ENCODE measurements around the gene PLCG1. TPM values are rescaled to one million over a fixed set of nuclear protein-coding genes. Genes with fewer than 3 reads are reported as not detected.

Gene PLCG1
- total and polyA plus RNA-seq, 9 of the 15 experiments (the other 6 are each of a cell fraction or from before 2014, with no cell fraction given): 1.7 to 67.0 (median 34.8) TPM

DNA sequence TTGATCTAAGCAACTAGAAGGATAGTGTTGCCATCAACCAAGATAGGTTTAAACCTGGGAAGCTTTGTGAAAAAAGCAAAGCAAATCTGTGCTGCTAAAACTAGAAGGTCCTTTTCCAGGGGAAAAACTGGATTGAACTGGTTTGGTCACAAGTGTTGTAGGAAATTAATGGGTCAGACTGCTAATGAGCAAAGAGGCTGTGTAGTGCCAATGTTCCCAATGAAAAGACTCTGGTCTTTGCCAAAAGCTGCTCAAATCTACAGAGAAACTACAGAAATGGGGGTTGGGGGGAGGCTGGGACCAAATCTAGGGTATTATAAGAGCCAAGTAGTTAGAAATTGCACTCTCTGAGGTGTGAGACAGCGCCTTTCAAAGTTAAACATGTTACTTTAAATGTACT lies 85.0 kb downstream of the PLCG1 start:
- in situ Hi-C loops (cut with MboI): no loop called here
- BruUV-seq (replicated peaks): no TSS peak
- Histone ChIP-seq H3K79me2 (ENCODE audit: control insufficient read depth, insufficient read depth, low read length) (no peaks in the 10 kb centered on the region), H4K20me1 (replicated peaks; ENCODE audit: control insufficient read depth, insufficient read depth, low read length) (no peaks in the 10 kb centered on the region), H3K9me1 (ENCODE audit: control insufficient read depth, insufficient read depth, low read length) (no peaks in the 10 kb centered on the region), H3K27me3 (ENCODE audit: control insufficient read depth in 2 of 2, insufficient read depth in 2 of 2, low read length in 2 of 2) (no peaks in the 10 kb centered on the region), H3K9ac (ENCODE audit: insufficient read depth in 1 of 2, low read depth in 2 of 2, low read length in 2 of 2) (no peak overlapping the region), H3K36me3 (ENCODE audit: control insufficient read depth, insufficient read depth, low read length) (no peaks in the 10 kb centered on the region), H3K4me2 (ENCODE audit: insufficient read depth, low read length) (no peak overlapping the region), H3K4me1 (replicated peaks in 1 of 2; ENCODE audit: control insufficient read depth in 2 of 2, insufficient read depth in 2 of 2, low read length in 2 of 2) (no peaks in the 10 kb centered on the region), H3K9me3 (replicated peaks; ENCODE audit: control insufficient read depth, insufficient read depth, low read depth, low read length) (no peaks in the 10 kb centered on the region), H3K4me3 (no peak overlapping the region), H3K27ac (ENCODE audit: extremely low read depth, low read depth, low read length) (no peak overlapping the region), H2AFZ (ENCODE audit: low read depth, low read length) (no peak overlapping the region)
- ATAC-seq (no peak), DNase-seq (ENCODE audit: extremely low read depth in 1 of 4, low spot score in 3 of 4) (no peak), FAIRE-seq (no peak)
- TF ChIP-seq, protein P1, sequence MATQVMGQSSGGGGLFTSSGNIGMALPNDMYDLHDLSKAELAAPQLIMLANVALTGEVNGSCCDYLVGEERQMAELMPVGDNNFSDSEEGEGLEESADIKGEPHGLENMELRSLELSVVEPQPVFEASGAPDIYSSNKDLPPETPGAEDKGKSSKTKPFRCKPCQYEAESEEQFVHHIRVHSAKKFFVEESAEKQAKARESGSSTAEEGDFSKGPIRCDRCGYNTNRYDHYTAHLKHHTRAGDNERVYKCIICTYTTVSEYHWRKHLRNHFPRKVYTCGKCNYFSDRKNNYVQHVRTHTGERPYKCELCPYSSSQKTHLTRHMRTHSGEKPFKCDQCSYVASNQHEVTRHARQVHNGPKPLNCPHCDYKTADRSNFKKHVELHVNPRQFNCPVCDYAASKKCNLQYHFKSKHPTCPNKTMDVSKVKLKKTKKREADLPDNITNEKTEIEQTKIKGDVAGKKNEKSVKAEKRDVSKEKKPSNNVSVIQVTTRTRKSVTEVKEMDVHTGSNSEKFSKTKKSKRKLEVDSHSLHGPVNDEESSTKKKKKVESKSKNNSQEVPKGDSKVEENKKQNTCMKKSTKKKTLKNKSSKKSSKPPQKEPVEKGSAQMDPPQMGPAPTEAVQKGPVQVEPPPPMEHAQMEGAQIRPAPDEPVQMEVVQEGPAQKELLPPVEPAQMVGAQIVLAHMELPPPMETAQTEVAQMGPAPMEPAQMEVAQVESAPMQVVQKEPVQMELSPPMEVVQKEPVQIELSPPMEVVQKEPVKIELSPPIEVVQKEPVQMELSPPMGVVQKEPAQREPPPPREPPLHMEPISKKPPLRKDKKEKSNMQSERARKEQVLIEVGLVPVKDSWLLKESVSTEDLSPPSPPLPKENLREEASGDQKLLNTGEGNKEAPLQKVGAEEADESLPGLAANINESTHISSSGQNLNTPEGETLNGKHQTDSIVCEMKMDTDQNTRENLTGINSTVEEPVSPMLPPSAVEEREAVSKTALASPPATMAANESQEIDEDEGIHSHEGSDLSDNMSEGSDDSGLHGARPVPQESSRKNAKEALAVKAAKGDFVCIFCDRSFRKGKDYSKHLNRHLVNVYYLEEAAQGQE (IDR thresholded peaks at IDR 0.05; ENCODE audit: borderline replicate concordance): peak; percentile 58; the same call in 1 of the 2 replicates
- TF ChIP-seq, protein P1 (CRISPR knock-in tag; IDR thresholded peaks at IDR 0.05; ENCODE audit: low read depth): no peak
- TF ChIP-seq, protein P2, sequence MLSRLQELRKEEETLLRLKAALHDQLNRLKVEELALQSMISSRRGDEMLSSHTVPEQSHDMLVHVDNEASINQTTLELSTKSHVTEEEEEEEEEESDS (CRISPR knock-in tag; IDR thresholded peaks at IDR 0.05): no peak
- TF ChIP-seq DMBX1 (CRISPR knock-in tag; IDR thresholded peaks at IDR 0.05; ENCODE audit: borderline replicate concordance): no peak
- CTCF ChIA-PET (ENCODE audit: low intra/inter-chr PET ratio): interaction anchor here (0.6 to 0.7 kb wide), 2 partner anchors 48 to 164 kb away, joined by 4 to 6 read pairs; no protein-coding TSS in a partner anchor
- POLR2A ChIA-PET: no interaction called here
- intact Hi-C loops (cut with micrococcal nuclease): no loop called here
- 71% methylated on average over 1 of the region's 1 CpG for WGBS (ENCODE audit: insufficient coverage, low coverage, missing lambda C conversion rate)
